Measurements from ENCODE around the gene NEURL1B.
A peak's percentile ranks its signal among the peaks of the same experiment; 100 is the strongest.

NEURL1B gene

DNA sequence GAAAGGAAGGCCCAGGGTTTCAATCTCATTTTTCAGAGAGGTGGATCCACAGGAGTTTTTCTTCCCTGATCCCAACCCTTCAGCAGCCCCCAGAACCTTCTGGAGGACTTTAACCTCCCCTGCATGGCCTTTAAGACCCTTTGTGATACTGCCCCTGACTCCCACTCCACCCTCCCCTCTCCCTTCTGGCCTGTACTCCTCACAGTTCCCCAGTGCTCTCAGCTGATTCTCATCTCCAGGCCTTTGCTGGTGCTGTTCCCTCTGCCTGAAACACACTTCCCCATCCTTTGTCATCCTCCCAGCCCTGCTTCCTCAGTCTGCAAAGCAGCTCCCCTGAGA is 18.5 kb downstream of the NEURL1B start (continued):
- TF ChIP-seq, protein P1, sequence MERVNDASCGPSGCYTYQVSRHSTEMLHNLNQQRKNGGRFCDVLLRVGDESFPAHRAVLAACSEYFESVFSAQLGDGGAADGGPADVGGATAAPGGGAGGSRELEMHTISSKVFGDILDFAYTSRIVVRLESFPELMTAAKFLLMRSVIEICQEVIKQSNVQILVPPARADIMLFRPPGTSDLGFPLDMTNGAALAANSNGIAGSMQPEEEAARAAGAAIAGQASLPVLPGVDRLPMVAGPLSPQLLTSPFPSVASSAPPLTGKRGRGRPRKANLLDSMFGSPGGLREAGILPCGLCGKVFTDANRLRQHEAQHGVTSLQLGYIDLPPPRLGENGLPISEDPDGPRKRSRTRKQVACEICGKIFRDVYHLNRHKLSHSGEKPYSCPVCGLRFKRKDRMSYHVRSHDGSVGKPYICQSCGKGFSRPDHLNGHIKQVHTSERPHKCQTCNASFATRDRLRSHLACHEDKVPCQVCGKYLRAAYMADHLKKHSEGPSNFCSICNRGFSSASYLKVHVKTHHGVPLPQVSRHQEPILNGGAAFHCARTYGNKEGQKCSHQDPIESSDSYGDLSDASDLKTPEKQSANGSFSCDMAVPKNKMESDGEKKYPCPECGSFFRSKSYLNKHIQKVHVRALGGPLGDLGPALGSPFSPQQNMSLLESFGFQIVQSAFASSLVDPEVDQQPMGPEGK (tag by site-specific recombination; IDR thresholded peaks at IDR 0.05): no peak
- no peak for TF ChIP-seq IKZF3 (tag by site-specific recombination; IDR thresholded peaks at IDR 0.05)
- no peak for TF ChIP-seq ZNF544 (tag by site-specific recombination; IDR thresholded peaks at IDR 0.05)
- TF ChIP-seq YY1 (tag by site-specific recombination; IDR thresholded peaks at IDR 0.05): no peak

DNA sequence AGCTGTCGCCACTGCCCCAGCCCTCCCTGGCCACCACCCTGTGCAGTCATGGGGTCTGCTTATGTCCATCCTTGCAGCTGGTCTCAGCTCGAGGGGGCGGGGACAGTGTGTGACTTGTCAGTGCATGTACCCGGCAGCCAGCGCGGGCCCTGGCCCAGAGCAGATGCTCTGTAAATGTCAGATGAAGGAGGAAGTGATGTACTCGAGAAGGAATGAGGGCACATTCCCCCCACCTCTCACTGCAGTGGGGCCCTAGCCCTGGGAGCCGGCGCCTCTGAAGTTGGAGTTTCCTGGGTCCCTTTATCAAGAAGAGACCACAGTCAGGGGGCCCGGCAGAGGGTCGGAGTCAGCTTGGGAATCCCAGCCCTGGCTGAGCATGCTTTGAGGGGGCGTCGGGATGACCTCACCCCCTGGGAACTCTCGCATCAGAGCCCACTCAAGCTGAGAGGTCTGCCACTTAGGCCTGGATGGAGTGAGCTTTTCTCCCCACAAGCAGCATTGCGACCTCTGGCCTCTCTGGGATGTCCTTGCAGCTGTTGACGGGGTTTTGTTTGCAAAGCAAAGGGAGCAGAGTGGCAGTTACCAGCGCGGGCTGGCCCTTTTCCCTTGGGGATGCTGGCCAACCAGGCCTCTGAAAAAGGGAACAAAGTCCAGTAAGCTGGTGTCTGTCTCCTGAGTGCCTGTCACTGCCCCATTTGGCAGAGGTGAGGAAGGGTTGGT is 19.0 kb downstream of the NEURL1B start:
- ChIA-PET POLR2A (interaction anchor here (0.7 to 1.8 kb wide), 6 partner anchors 10 to 111 kb away, joined by 3 to 7 read pairs (median 4); partner anchors contain the start of genes DUSP1 and NEURL1B), CTCF (interaction anchor here (0.5 to 1.6 kb wide), 4 partner anchors 9 to 272 kb away, joined by 4 to 5 read pairs (median 4); no protein-coding TSS in a partner anchor)
- Histone ChIP-seq H3K27ac (ENCODE audit: extremely low read depth, low read depth, low read length) (no peak overlapping the region), H3K4me3 (ENCODE audit: low read depth, low read length) (no peak overlapping the region), H3K4me1 (ENCODE audit: control insufficient read depth, insufficient read depth, low read length) (no peaks in the 10 kb centered on the region), H3K36me3 (ENCODE audit: control insufficient read depth in 2 of 2, insufficient read depth in 1 of 2, low read length in 2 of 2) (no peaks in the 10 kb centered on the region), H3K9me3 (ENCODE audit: control insufficient read depth, insufficient read depth, low read depth, low read length) (no peaks in the 10 kb centered on the region)
- TF ChIP-seq, protein P2, sequence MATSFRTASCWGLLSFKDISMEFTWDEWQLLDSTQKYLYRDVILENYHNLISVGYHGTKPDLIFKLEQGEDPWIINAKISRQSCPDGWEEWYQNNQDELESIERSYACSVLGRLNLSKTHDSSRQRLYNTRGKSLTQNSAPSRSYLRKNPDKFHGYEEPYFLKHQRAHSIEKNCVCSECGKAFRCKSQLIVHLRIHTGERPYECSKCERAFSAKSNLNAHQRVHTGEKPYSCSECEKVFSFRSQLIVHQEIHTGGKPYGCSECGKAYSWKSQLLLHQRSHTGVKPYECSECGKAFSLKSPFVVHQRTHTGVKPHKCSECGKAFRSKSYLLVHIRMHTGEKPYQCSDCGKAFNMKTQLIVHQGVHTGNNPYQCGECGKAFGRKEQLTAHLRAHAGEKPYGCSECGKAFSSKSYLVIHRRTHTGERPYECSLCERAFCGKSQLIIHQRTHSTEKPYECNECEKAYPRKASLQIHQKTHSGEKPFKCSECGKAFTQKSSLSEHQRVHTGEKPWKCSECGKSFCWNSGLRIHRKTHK (tag by site-specific recombination; IDR thresholded peaks at IDR 0.05): no peak
- TF ChIP-seq, protein P3, sequence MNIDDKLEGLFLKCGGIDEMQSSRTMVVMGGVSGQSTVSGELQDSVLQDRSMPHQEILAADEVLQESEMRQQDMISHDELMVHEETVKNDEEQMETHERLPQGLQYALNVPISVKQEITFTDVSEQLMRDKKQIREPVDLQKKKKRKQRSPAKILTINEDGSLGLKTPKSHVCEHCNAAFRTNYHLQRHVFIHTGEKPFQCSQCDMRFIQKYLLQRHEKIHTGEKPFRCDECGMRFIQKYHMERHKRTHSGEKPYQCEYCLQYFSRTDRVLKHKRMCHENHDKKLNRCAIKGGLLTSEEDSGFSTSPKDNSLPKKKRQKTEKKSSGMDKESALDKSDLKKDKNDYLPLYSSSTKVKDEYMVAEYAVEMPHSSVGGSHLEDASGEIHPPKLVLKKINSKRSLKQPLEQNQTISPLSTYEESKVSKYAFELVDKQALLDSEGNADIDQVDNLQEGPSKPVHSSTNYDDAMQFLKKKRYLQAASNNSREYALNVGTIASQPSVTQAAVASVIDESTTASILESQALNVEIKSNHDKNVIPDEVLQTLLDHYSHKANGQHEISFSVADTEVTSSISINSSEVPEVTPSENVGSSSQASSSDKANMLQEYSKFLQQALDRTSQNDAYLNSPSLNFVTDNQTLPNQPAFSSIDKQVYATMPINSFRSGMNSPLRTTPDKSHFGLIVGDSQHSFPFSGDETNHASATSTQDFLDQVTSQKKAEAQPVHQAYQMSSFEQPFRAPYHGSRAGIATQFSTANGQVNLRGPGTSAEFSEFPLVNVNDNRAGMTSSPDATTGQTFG (tag by site-specific recombination; IDR thresholded peaks at IDR 0.05; ENCODE audit: borderline replicate concordance): no peak
- 0 out of 2 replicates have a peak, but pooled peaks have one; percentile 15 for TF ChIP-seq GLIS1 (tag by site-specific recombination; IDR thresholded peaks at IDR 0.05)
- TF ChIP-seq ZNF501 (tag by site-specific recombination; IDR thresholded peaks at IDR 0.05): no peak
- TF ChIP-seq ZNF16 (tag by site-specific recombination; IDR thresholded peaks at IDR 0.05; ENCODE audit: low read depth): no peak
- TF ChIP-seq, protein P4, sequence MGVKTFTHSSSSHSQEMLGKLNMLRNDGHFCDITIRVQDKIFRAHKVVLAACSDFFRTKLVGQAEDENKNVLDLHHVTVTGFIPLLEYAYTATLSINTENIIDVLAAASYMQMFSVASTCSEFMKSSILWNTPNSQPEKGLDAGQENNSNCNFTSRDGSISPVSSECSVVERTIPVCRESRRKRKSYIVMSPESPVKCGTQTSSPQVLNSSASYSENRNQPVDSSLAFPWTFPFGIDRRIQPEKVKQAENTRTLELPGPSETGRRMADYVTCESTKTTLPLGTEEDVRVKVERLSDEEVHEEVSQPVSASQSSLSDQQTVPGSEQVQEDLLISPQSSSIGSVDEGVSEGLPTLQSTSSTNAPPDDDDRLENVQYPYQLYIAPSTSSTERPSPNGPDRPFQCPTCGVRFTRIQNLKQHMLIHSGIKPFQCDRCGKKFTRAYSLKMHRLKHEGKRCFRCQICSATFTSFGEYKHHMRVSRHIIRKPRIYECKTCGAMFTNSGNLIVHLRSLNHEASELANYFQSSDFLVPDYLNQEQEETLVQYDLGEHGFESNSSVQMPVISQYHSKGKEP (tag by site-specific recombination; IDR thresholded peaks at IDR 0.05): no peak
- no peak for TF ChIP-seq OVOL3 (tag by site-specific recombination; IDR thresholded peaks at IDR 0.05)
- TF ChIP-seq, protein P5, sequence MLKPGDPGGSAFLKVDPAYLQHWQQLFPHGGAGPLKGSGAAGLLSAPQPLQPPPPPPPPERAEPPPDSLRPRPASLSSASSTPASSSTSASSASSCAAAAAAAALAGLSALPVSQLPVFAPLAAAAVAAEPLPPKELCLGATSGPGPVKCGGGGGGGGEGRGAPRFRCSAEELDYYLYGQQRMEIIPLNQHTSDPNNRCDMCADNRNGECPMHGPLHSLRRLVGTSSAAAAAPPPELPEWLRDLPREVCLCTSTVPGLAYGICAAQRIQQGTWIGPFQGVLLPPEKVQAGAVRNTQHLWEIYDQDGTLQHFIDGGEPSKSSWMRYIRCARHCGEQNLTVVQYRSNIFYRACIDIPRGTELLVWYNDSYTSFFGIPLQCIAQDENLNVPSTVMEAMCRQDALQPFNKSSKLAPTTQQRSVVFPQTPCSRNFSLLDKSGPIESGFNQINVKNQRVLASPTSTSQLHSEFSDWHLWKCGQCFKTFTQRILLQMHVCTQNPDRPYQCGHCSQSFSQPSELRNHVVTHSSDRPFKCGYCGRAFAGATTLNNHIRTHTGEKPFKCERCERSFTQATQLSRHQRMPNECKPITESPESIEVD (tag by site-specific recombination; IDR thresholded peaks at IDR 0.05): no peak
- TF ChIP-seq ZNF354C (tag by site-specific recombination; IDR thresholded peaks at IDR 0.05; ENCODE audit: borderline replicate concordance, low read depth): no peak
- no peak for TF ChIP-seq ZNF843 (tag by site-specific recombination; IDR thresholded peaks at IDR 0.05)
- TF ChIP-seq, protein P6, sequence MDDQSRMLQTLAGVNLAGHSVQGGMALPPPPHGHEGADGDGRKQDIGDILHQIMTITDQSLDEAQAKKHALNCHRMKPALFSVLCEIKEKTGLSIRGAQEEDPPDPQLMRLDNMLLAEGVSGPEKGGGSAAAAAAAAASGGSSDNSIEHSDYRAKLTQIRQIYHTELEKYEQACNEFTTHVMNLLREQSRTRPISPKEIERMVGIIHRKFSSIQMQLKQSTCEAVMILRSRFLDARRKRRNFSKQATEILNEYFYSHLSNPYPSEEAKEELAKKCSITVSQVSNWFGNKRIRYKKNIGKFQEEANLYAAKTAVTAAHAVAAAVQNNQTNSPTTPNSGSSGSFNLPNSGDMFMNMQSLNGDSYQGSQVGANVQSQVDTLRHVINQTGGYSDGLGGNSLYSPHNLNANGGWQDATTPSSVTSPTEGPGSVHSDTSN (CRISPR knock-in tag; IDR thresholded peaks at IDR 0.05): no peak
- TF ChIP-seq, protein P7, sequence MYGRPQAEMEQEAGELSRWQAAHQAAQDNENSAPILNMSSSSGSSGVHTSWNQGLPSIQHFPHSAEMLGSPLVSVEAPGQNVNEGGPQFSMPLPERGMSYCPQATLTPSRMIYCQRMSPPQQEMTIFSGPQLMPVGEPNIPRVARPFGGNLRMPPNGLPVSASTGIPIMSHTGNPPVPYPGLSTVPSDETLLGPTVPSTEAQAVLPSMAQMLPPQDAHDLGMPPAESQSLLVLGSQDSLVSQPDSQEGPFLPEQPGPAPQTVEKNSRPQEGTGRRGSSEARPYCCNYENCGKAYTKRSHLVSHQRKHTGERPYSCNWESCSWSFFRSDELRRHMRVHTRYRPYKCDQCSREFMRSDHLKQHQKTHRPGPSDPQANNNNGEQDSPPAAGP (tag by site-specific recombination; IDR thresholded peaks at IDR 0.05): no peak
- TF ChIP-seq, protein P8, sequence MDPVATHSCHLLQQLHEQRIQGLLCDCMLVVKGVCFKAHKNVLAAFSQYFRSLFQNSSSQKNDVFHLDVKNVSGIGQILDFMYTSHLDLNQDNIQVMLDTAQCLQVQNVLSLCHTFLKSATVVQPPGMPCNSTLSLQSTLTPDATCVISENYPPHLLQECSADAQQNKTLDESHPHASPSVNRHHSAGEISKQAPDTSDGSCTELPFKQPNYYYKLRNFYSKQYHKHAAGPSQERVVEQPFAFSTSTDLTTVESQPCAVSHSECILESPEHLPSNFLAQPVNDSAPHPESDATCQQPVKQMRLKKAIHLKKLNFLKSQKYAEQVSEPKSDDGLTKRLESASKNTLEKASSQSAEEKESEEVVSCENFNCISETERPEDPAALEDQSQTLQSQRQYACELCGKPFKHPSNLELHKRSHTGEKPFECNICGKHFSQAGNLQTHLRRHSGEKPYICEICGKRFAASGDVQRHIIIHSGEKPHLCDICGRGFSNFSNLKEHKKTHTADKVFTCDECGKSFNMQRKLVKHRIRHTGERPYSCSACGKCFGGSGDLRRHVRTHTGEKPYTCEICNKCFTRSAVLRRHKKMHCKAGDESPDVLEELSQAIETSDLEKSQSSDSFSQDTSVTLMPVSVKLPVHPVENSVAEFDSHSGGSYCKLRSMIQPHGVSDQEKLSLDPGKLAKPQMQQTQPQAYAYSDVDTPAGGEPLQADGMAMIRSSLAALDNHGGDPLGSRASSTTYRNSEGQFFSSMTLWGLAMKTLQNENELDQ (tag by site-specific recombination; IDR thresholded peaks at IDR 0.05; ENCODE audit: low read depth): no peak
- no peak for TF ChIP-seq ZNF184 (tag by site-specific recombination; IDR thresholded peaks at IDR 0.05)
- TF ChIP-seq ZFP37 (tag by site-specific recombination; IDR thresholded peaks at IDR 0.05): no peak
- TF ChIP-seq ZFHX2 (tag by site-specific recombination; conservative IDR thresholded peaks at IDR 0.05): peak; percentile 70
- TF ChIP-seq ZNF174 (tag by site-specific recombination; IDR thresholded peaks at IDR 0.05): no peak
